Lower lobe of right lung (tissue), 2 donors: ENCODE results near the gene FBXO30. TPM values are rescaled to one million over a fixed set of nuclear protein-coding genes. Genes with fewer than 3 reads are reported as not detected.

Source experiments
- ATAC-seq, 2 donors: fragments of 200-7000 bp; cut with Tn5 transposase; one replicate each; pipeline ENCODE4 v1.9.1; 2020 to 2022; ENCODE audit warnings: mild to moderate bottlenecking in 2 of 2, moderate library complexity in 2 of 2
- DNase-seq: peaks from one replicate; pipeline ENCODE4 v3.0.0-alpha.2; 2020
- H3K27ac ChIP-seq: fragments of 200-600 bp; one replicate; pipeline ENCODE4 v1.8.0; 2022
- H3K27me3 ChIP-seq: fragments of 200-600 bp; one replicate; pipeline ENCODE4 v1.8.0; 2022; ENCODE audit warnings: low read depth
- H3K36me3 ChIP-seq: fragments of 200-600 bp; one replicate; pipeline ENCODE4 v1.8.0; 2022; ENCODE audit warnings: mild to moderate bottlenecking
- H3K4me1 ChIP-seq: fragments of 200-600 bp; one replicate; pipeline ENCODE4 v1.8.0; 2022
- H3K4me3 ChIP-seq: fragments of 200-600 bp; one replicate; pipeline ENCODE4 v1.8.0; 2022; ENCODE audit warnings: mild to moderate bottlenecking
- H3K9me3 ChIP-seq: fragments of 200-600 bp; one replicate; pipeline ENCODE4 v1.8.0; 2022
- intact Hi-C: fragments of 100-400 bp; cut with DNase I; formaldehyde crosslinking; loops from one replicate; pipeline ENCODE4 v1.11.0; 2022
- total RNA-seq: library from RNA; stranded (reverse); fragmentation: NEBNext Ultra II Directional; extraction: Animal tissue kit (Norgen Biotek cat#: 25700); gene quantifications from one replicate; pipeline ENCODE4 v1.2.1, GENCODE V29; 2021
- TF ChIP-seq, protein P1 (sequence below): fragments of 200-600 bp; IDR thresholded peaks from one replicate; pipeline ENCODE4 v1.8.0; 2022; ENCODE audit warnings: antibody characterized with exemption, mild to moderate bottlenecking
- donor health status: DM: no; HTN: yes; CAD: no; lungs with severe emphysema.

The FBXO30 gene
- total RNA-seq, 1 donor from 2014 or later, result 9.0 TPM

DNA sequence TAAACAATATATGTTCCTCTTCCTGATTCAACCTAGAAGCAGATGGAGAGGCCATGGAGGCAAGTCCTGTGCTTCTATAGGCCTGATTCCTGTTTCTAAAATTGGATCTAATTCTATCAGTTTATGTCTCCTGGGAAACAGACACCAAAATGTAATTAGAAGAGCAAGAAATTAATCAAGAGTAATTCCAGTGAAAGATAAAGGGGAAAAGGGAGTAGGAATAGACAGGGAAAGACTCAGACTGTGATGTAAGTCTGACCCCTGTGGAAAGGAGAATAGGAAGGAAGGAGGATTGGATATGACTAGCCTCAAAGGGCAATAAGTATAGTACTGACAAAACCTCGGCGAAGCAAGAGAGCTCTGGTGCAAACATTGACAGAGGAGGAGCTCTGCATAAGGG is 33.9 kb upstream of the FBXO30 start:
- intact Hi-C loops, result no loop called here

DNA sequence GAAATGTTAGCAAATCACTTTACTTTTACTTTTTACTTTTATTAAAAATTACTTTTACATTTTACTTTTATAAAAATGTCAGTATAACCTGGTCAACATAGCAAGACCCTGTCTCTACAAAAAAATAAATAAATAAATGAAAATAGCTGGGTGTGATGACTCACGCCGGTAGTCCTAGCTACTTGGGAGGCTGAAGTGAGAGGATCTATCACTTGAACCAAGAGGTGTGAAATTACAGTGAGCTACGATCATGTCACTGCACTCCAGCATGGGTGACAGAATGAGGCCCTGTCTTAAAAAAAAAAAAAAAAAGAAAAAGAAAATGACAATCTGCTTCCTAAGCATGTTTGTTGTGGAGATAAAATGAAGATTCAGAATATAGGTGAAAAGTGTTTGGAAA is 31.0 kb upstream of the FBXO30 start:
- H3K36me3 ChIP-seq, result no peaks in the 10 kb centered on the region
- ATAC-seq (no peak), DNase-seq (no peak)
- H3K9me3 ChIP-seq, result no peaks in the 10 kb centered on the region
- H3K27me3 ChIP-seq, result no peaks in the 10 kb centered on the region
- H3K4me3 ChIP-seq, result no peak overlapping the region
- intact Hi-C loops, result no loop called here
- TF ChIP-seq, protein P1, sequence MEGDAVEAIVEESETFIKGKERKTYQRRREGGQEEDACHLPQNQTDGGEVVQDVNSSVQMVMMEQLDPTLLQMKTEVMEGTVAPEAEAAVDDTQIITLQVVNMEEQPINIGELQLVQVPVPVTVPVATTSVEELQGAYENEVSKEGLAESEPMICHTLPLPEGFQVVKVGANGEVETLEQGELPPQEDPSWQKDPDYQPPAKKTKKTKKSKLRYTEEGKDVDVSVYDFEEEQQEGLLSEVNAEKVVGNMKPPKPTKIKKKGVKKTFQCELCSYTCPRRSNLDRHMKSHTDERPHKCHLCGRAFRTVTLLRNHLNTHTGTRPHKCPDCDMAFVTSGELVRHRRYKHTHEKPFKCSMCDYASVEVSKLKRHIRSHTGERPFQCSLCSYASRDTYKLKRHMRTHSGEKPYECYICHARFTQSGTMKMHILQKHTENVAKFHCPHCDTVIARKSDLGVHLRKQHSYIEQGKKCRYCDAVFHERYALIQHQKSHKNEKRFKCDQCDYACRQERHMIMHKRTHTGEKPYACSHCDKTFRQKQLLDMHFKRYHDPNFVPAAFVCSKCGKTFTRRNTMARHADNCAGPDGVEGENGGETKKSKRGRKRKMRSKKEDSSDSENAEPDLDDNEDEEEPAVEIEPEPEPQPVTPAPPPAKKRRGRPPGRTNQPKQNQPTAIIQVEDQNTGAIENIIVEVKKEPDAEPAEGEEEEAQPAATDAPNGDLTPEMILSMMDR, result no peak
- H3K4me1 ChIP-seq, result peaks cover 10% of the 10 kb centered on the region
- no peak overlapping the region for H3K27ac ChIP-seq

More for the DNA sequence above, 33.9 kb upstream of the FBXO30 start:
- Histone ChIP-seq H3K36me3 (no peaks in the 10 kb centered on the region), H3K9me3 (no peaks in the 10 kb centered on the region), H3K4me3 (no peak overlapping the region), H3K27me3 (no peaks in the 10 kb centered on the region), H3K27ac (no peak overlapping the region), H3K4me1 (no peaks in the 10 kb centered on the region)
- no peak for DNase-seq
- no peak for ATAC-seq
- TF ChIP-seq, protein P1, result no peak

DNA sequence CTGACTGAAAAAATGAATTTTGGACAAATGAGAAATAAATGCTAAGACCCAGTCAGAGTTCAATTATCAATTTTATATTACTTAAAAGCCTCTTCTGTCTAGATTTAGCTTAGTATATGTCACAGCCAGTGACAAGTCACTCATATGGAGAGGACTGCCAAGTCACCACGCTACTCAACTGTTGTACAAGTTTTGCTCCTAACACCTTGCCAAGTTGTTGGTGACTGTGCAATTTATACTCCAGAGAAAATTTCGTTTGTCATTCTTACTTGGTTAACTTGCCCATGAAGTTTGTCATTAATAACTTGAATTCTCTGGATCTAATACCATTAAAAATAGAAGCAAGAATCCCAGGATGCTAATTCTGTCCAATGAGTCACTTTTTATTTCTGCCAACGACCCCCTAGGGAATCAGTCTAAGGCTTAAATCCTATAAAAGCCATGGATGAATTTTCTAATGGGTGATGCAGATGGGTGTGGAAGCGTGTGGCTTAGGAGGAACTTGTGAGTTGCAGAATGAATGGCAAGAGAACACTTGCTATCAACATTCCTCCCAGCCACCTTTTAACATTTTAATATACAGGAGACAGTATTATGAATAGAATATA is 30.4 kb upstream of the FBXO30 start:
- Histone ChIP-seq H3K27me3 (no peaks in the 10 kb centered on the region), H3K36me3 (no peaks in the 10 kb centered on the region), H3K27ac (no peak overlapping the region), H3K4me1 (peaks cover 10% of the 10 kb centered on the region), H3K4me3 (no peak overlapping the region), H3K9me3 (no peaks in the 10 kb centered on the region)
- DNase-seq (no peak), ATAC-seq (no peak)
- TF ChIP-seq, protein P1, result no peak
- intact Hi-C loops, result no loop called here

DNA sequence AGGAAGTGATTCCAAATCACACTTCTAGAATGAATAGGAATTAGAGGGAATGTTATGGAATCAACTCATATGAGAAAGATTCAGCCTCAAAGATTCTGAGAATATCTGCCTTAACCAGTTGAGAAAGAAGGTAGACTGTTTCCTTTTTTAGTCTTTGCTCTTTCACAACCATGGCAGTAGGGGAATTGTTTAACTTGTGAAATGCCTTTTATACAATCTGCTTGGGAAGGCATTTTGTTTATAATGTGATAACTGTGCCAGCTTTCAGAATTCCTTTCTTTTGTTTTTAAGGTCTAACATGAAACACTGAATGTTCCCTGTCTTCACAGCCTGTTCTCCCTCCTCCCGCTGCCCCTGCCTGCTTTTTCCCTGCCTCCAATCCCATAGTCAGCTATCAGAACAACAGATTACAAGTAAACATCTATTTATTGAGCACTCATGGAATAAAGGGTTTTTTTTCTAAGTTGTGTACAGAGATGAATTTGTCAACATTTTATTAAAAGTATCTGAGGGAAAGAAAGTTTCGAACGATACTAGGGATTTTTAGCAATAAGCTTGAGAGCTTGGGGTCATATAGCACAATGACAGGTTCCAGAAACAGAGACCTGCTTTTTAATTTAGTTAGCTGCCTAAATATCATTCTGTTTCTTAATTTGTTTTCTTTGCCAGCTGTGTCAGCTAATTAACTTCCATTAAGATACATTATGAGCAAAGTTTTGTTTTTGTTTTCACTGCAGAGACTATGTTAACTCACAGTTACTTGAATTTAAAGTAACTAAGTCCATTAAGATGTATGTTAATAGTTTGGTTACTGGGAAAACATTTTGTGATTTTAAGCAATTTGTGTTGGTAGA is 28.3 kb upstream of the FBXO30 start:
- ATAC-seq, result peak in 1 of 2 donors; percentile 19

DNA sequence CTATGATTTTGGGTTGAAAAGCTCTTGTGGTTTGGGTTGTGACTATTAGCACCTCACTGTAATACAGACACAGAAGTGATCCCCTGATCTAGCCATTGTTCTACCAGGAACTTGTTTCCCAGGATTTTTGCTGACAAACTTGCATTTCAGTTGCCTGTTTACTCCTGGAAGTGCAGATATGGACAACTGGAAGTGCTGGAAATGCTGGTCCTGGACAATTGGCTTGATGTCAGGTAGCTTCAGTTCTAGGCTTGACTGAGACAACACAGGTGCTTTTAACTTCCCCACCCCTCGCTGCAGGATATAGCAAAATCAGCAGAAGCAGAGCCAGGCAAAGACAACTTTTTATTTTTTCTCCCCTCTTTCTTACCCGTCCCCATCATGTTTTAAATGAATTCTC is 27.1 kb upstream of the FBXO30 start:
- TF ChIP-seq, protein P1, result no peak
- DNase-seq (no peak), ATAC-seq (no peak)
- intact Hi-C loops, result no loop called here
- H3K9me3 ChIP-seq, result no peaks in the 10 kb centered on the region
- H3K27ac ChIP-seq, result no peak overlapping the region
- H3K27me3 ChIP-seq, result no peaks in the 10 kb centered on the region
- no peak overlapping the region for H3K4me3 ChIP-seq
- H3K4me1 ChIP-seq, result peaks cover 10% of the 10 kb centered on the region
- H3K36me3 ChIP-seq, result no peaks in the 10 kb centered on the region

More for the DNA sequence above, 28.3 kb upstream of the FBXO30 start:
- Histone ChIP-seq H3K4me3 (no peak overlapping the region), H3K27ac (no peak overlapping the region), H3K9me3 (no peaks in the 10 kb centered on the region), H3K4me1 (peaks cover 10% of the 10 kb centered on the region), H3K36me3 (no peaks in the 10 kb centered on the region), H3K27me3 (no peaks in the 10 kb centered on the region)
- no peak for DNase-seq
- intact Hi-C loops, result no loop called here
- TF ChIP-seq, protein P1, result no peak
